Inflammatory macrophage treated with lipopolysaccharide for 1 hour (primary cell): ENCODE measurements around the gene RYK.
"Not testable (repeated sequence)": the region's sequence is repeated elsewhere in the genome, so short reads cannot be mapped to it uniquely, and the experiment has no call there.

Experiments used
- DNase-seq, 2 donors: peaks; one replicate each; pipeline ENCODE4 v3.0.0-alpha.2; 2020 to 2022

The RYK gene

GRCh38 chr3:134250717-134251220 is at the start of gene RYK:
RYK (minus strand) TSS chr3:134250859; CDS start chr3:134250654, 205 bp downstream.
- DNase-seq = peak; percentile 63 to 67

- DNase-seq = no peak
These were observed 49.2 kb upstream of the RYK start for GRCh38 chr3:134299888-134300206.

DNA sequence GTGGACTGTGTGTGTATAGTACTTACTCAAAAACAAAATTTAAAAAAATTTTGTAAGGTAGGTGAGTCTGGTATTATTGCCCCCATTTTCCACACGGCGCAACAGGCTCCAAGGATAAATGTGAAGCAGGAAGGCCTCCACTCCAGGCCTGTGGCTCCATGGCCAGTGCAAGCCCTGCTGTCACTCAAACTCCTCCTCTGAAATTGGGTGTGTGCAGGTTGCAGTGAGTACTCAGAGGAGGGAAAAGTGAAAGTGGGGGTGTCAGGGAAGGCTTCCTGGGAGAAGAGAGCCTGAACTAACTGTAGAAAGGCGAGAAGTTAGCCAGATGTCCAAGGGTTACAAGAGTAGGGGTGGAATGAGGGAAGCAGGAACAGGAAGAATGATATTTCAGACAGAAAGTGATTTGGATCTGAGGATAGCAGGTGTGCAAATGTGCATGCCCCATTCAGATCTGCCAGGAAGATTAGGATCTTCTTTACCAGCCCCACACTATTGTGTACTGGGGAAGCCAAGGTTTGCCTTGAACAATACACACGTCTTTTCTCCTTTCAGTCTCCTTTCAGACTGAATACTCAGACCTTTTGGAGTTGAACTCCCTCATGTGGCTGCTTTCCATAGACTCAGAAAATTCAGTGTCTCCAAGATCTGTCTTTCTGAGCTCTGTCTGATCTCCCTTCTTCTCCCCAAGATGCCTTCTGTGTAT is 48.7 kb upstream of the RYK start:
- no peak for DNase-seq

DNA sequence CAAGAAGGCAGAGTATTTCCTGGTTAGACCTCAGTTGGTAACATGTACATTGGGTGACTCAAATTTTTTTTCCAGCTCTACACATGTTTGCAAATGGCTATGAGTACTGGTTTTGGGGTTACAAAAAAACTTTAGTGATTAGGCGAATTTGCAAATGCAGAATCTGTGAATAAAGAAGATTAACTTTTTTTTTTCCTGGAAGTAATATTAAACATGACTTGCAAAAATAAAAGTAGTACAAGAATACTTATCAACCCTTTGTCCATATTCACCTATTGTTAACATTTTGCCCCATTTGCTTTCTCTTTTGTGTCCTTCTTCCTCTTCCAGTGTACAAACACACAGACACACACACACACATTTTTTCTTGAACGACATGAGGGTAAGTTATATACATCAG is 47.6 kb upstream of the RYK start:
- DNase-seq = no peak

DNA sequence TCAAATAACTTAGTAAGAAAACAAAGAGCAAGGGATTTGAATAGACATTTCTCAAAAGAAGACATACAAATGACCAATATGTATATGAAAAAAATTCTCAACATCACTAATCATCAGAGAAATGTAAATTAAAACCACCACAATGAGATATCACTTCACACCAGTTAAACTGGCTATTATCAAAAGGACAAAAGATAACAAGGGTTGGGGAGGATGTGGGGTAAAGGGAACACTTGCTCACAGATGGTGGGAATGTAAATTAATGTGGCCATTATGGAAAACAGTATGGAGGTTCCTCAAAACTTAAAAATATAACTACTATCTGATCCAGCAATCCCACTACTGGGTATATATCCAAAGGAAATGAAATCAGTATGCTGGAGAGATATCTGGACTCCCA is 46.0 kb upstream of the RYK start:
- DNase-seq = no peak

GRCh38 chr3:134295930-134296329 is 45.3 kb upstream of the RYK start:
- no peak for DNase-seq

DNA sequence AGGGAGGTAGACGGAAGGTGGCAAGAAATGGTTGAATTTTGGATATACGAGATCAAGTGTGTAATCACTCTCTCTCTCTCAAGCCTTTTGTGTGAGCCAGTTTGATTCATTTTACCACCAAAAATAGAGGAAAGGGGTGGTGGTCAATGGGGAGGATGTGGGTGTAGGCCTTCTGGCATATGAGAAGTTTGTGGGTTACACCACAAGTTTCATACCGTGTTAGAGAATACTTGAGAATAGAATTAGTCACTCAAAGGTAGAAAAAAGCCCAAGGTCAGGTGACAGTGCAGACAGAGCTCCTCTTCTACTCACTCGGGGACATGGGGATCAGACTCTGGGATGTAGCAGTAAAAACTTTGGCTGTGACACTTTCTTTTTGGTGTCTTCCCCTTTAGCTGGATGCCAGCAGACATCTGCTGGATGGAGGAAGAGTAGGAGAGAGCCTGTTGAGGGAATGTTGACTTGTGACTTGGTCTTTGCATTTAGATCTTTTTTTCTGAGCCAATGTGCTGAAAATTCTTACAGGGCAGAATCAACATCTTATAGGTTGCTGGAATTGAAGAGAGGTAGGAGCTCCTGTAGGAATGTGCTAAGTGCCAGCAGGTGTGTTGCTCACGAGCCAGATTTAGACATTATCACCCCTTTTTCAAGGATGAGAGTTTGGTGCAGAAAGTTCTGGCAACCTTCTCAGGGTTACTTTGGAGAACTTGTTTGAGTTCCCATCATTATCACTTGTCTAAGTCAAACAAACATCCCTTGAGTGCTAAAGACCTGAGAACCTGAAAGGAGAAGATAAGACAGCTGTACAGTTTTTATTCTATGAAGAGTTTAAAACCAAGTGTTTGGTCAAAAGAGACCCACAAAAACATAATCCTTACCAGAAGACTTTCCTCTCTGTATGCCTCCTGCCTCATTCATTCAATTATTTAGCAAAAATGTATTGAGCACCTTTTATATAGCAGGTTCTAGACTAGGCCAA is 43.9 kb upstream of the RYK start:
- DNase-seq = no peak

DNA sequence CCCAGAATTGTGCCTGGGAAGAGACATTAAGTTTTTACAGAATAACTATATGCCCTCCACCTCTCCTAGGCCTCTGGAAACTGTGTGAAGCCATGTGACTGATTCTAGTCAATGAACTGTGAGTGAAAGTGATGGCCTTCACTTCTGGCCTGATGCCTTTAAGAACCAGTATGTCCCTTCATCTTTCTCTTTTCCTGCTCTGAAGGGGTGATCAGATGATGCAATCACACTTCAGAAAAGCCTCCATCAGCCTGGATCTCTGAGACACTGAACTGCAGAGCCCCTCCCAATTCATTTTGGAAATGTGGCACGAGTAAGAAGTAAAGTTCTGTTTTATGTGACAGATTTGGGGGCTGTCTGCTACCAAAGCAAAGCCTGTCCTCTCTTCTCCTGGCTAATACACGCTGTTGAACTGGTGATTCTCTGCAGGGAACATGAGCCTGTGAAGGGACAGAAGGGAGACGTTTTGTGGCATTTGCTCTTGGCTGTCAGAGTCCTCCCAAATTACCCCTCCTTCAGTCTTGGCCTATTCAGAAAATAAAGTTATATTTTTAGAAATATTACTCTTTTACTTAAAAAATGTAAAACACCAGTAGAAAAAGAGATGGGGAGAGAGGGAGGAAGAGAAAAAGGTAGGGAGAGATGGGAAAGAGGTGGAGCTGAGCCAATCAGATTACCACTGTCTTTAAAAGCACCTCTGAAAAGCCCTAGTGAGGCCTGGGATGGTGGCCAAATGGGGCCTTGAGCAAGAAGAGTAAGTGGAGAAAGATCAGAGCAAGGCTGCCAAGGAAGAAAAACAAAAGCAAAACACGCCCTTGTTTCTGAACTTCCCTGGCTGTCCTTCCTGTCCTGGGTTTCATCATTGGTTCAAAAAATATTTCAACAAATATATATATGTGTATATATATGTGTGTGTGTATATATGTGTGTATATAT is 40.9 kb upstream of the RYK start:
- no peak for DNase-seq

- DNase-seq = peak in 1 of 2 donors; percentile 11
These were observed 36.9 kb upstream of the RYK start for GRCh38 chr3:134287512-134287911.

DNA sequence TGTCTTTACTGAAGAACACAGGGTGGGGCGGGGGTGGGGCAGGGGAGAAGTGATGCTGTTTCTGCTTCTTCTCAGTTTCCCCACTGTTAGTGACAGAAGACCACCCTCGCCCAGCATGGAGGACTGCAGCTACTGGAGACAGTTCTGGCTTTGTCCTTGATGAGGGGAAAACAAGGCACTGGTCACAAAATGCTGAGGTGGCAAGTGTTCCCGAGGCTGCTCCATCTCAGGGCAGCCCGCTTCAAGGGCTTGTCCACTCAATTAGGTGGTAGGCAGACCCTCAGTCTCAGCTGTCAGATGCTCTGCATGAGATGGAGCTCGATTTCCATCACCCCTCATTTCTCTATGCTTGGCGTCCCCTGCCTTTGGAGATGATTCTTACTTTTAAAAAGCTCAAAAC is 33.8 kb upstream of the RYK start:
- DNase-seq = no peak

- DNase-seq = no peak
These were observed 32.0 kb upstream of the RYK start for GRCh38 chr3:134282659-134283047.

- no peak for DNase-seq
These were observed 31.4 kb upstream of the RYK start for GRCh38 chr3:134281912-134282658.

DNA sequence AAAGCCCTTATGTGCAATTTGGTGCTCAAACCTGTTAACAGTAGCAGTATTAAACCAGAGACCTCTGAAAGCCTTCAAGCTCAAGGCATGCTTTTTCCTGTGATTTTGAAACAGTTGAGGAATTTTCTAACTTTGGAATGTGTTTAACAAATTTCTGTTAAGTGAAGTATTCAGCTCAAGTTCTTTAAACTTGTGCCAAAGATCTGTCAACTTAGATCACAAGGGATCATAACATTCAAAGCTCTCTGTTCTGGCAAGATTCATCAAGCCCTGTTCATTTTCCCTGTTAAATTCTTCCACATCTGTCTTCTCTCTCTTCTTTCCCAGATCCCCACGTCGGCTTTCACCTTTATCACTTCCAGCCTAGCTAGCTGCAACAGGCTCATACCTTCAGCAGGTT is 28.8 kb upstream of the RYK start:
- DNase-seq = no peak

GRCh38 chr3:134277066-134277660 is 26.5 kb upstream of the RYK start:
- DNase-seq = no peak

- no peak for DNase-seq
These were observed 25.4 kb upstream of the RYK start for GRCh38 chr3:134276086-134276485.

- DNase-seq = not testable (repeated sequence)
These were observed 24.5 kb upstream of the RYK start for GRCh38 chr3:134275110-134275509.

- DNase-seq = no peak
These were observed 23.9 kb upstream of the RYK start for GRCh38 chr3:134274571-134274970.

DNA sequence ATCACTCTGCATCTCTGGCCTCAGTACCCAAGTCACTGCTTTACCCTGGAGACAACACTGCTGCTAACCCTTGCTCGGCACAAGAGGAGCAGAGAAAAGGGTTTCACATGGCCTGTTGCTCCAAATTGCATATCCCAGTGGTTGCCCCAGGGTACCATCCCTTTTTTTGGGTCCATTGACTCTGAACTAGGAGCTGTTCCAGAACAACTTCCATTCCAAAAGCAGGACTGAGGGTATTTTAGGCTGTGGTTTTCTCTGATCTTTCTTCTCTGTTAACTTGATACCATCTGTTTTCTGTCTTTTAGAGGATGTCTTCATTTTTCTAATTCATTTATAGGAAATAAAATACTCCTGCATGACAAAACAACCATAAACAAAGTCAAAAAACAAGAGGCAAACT is 17.3 kb upstream of the RYK start:
- DNase-seq = no peak

DNA sequence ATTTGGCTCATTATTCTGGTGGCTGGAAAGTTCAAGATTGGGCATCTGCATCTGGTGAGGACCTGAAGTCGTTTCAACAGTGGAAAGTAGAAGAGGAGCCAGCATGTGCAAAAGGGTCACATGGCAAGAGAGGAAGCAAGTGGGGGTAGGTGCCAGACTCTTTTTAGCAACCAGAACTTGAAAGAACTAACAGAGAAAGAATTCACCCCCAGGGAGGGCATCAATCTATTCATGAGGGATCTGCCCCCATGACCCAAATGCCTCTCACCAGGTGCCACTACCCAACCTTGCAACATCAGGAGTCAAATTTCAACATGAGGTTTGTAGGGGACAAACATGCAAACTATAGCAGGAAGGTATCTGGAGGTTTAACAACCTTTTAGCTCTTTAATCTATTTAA is 10.3 kb upstream of the RYK start:
- DNase-seq = peak in 1 of 2 donors; percentile 16

DNA sequence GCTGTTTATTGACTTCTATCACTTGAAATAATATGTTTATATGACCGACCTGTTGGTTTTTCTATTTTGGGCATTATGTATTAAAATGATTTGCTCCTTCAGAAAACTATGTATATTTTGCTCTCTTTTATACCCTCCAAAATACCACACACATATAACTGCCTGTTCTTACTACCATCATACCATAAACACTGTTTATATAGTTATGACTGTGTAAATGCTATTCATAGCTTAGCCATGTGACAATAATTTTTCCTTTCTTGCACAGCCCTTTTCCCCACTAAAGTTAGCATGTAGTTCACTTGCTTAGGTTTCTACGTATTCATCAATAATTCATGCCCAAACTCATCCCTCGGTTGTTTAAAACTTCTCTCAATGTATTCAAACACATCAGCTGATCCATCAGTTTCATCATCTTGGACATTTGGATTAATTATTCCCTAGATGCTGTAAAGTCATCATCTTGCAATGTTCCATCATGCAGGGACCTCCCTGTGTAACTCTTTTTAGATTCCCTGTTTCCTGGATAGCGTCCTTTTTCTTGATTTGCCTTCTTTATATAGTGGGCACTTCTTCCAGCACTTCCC is 8.2 kb upstream of the RYK start:
- peak in 1 of 2 donors; percentile 28 for DNase-seq

DNA sequence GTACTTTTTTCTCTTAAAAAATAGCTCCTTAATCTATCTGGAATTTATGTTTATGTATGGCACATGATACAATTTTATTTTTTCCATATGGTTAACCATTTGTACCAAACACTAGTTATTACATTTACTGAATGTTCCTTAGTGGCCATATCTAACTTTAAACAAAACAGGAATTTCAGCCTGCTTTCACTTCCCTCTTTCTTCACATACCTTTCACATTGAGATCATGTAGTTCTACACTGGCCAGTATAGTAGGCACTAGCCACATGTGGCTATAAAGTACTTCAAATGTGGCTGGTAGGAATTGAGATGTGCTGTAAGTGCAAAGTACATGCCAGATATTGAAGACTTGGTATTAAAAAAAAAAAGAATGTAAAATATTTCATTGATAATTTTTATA is 4.7 kb upstream of the RYK start:
- peak; percentile 46 to 55 for DNase-seq
